Activated naive CD4-positive, alpha-beta T cell treated with anti-CD3 and anti-CD28 coated beads, Interleukin-2, amount 50 U/mL, for 24 hours (primary cell): ENCODE data around the gene CES2.
"Not testable (repeated sequence)": the region's sequence is repeated elsewhere in the genome, so short reads cannot be mapped to it uniquely, and the experiment has no call there.

Experiments used
- H3K27ac Mint-ChIP-seq: one replicate; pipeline ENCODE4 v1.8.0; 2021; ENCODE audit warnings: mild to moderate bottlenecking, mixed read lengths
- H3K27me3 Mint-ChIP-seq: one replicate; pipeline ENCODE4 v1.8.0; 2021; ENCODE audit warnings: mixed read lengths
- H3K36me3 Mint-ChIP-seq: one replicate; pipeline ENCODE4 v1.8.0; 2021; ENCODE audit warnings: mixed read lengths
- H3K4me1 Mint-ChIP-seq: one replicate; pipeline ENCODE4 v1.8.0; 2021; ENCODE audit warnings: mixed read lengths
- H3K4me3 Mint-ChIP-seq: one replicate; pipeline ENCODE4 v1.8.0; 2021; ENCODE audit warnings: mild to moderate bottlenecking, mixed read lengths
- H3K9me3 Mint-ChIP-seq: one replicate; pipeline ENCODE4 v1.8.0; 2021; ENCODE audit warnings: mixed read lengths

The CES2 gene

DNA sequence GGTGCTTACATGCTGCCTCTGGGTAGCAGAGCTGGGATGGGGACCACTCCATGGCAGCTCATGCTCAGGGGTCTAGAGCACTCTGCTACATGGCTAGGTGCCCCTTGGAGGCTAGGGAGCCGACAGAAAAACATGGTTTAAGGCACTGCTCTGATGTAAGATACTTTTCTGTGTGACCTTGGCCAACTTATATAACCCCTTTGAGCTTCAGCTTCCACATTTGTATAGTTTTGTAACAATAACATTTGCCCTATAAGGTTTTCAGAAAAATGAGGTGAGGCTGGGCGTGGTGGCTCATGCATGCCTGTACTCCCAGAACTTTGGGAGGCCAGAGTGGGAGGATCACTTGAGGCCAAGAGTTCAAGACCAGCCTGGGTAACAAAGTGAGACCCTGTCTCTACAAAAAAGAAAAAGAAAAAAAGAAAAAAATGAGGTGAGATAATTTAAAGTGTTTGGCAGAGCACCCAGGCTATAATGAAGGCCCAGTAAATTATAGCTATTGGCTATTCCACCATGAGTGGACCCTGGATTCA, 56.3 kb downstream of the CES2 start:
- Mint-ChIP-seq H3K36me3 (no peaks in the 10 kb centered on the region), H3K9me3 (no peaks in the 10 kb centered on the region), H3K27me3 (no peaks in the 10 kb centered on the region), H3K4me3 (no peak overlapping the region), H3K4me1 (no peaks in the 10 kb centered on the region), H3K27ac (no peak overlapping the region)

- H3K4me3 Mint-ChIP-seq, H3K36me3 Mint-ChIP-seq, H3K9me3 Mint-ChIP-seq, H3K4me1 Mint-ChIP-seq, H3K27me3 Mint-ChIP-seq: not testable (repeated sequence)
- H3K27ac Mint-ChIP-seq, result peak overlapping the region; percentile 30
Observed at GRCh38 chr16:66993558-66993957, 58.2 kb downstream of the CES2 start.
